Posterior cingulate gyrus (tissue), 11 donors: Measurements from ENCODE around the gene KCNMB4.

ENCODE experiments used
- DNase-seq, 10 donors: peaks; one replicate each; pipeline versions ENCODE4 v3.0.0 to v3.0.0-alpha.2; 2020 to 2021; ENCODE audit warnings: mixed read lengths in 3 of 10
- intact Hi-C: fragments of 100-400 bp; cut with DNase I; formaldehyde crosslinking; loops from one replicate; pipeline ENCODE4 v1.15.1; 2023

Gene KCNMB4, protein sequence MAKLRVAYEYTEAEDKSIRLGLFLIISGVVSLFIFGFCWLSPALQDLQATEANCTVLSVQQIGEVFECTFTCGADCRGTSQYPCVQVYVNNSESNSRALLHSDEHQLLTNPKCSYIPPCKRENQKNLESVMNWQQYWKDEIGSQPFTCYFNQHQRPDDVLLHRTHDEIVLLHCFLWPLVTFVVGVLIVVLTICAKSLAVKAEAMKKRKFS

GRCh38 chr12:70365648-70366518 lies at the start of gene KCNMB4:
Gene KCNMB4 (plus strand): TSS chr12:70366290. CDS start chr12:70366735, 445 bp downstream.
- DNase-seq = peak; percentile 32 to 98 (median 78)
- intact Hi-C loops = loop anchor here (2.0 to 5.0 kb wide), 3 partner anchors 124 to 211 kb away; partner anchors contain the start of gene CNOT2

GRCh38 chr12:70317781-70318180 lies 48.3 kb upstream of the KCNMB4 start:
- intact Hi-C loops = no loop called here
- DNase-seq = no peak

DNA sequence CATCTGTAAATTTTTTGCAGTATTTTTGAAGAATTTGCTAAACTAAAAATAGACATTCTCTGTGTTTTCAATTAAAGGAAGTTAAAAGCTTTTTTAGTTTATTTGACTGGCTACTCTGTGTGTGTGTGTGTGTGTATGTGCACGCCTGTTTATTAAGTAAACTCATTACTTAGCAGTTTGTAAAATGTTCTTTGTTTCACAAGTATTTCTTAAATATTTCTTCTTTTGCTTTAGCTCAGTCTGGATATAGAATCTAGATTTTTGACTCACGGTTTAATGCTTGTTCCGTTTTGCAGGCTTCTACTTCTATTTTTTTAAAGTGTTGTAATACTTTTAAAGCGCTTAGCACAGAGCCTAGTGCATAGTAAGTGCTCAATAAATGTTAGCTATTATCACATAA lies 46.5 kb upstream of the KCNMB4 start:
- intact Hi-C loops = no loop called here
- DNase-seq = no peak

DNA sequence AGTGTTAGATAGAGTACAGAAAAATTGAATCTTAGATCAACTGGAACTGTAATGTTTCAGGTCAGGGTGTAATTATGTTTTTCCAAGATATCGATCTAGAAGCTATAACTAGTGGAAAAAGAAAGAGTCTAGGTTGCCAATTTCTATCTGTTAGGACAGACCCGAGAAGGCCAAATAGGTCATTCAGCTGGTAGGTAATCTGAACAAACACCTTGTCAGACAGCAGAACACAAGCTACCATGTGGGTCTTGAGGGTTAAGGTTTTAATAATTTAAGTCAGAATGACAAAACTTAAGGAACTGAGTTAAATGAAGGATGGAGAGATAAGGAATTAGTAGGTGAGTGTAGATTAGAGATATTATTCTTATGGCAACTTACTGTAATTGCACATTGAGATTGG lies 44.9 kb upstream of the KCNMB4 start:
- no peak for DNase-seq
- intact Hi-C loops = no loop called here

DNA sequence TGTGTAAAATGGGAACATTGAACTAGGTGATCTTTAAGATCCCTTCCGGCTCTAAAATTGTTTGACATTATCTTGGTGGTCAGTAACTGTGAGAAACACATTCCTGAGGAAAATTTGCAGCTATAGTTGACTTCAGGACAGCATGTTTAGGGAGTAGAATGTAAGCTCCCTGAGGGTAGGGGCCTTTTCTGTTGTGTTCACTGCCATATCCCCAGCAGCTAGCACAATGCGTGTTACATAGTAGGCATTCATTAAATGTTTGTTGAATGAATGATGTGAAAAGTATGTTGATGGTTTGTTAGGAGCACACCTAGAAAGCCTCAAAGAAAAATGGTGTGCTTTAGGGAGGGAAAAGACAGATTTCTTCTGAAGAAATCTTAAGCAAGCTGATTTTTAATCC lies 38.5 kb upstream of the KCNMB4 start:
- no peak for DNase-seq
- intact Hi-C loops = no loop called here

DNA sequence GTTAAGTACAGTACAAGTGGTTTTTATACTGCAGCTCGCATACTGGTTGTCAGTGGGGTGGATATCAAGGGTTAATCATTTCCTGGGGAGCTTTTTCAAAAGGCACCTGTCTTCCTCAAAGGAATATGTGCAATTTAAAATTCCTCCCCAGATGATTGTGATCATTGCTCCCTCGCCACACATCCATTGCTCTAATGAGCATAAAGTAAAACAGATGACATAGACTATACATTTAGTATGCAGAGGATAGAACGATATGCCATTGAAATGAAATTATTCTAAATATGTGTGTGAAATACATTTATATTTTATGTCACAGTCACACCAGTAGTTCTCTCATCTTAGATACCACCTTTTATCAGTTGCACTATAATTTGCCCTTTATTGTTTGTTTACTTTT lies 36.4 kb upstream of the KCNMB4 start:
- no peak for DNase-seq
- intact Hi-C loops = no loop called here

DNA sequence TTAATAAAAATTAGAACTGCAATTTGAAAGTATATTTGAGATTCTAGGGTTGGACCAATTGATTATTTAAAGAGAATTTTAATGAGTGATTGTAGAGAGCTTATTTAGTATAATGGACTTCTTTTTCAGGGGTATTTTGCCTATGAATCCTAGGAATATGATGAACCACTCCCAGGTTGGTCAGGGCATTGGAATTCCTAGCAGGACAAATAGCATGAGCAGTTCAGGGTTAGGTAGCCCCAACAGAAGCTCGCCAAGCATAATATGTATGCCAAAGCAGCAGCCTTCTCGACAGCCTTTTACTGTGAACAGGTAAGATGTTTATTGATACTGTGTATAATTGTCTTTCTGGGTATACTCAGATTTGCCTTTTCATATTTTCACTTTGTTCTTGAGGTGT lies 35.9 kb upstream of the KCNMB4 start:
- intact Hi-C loops = no loop called here
- DNase-seq = no peak

DNA sequence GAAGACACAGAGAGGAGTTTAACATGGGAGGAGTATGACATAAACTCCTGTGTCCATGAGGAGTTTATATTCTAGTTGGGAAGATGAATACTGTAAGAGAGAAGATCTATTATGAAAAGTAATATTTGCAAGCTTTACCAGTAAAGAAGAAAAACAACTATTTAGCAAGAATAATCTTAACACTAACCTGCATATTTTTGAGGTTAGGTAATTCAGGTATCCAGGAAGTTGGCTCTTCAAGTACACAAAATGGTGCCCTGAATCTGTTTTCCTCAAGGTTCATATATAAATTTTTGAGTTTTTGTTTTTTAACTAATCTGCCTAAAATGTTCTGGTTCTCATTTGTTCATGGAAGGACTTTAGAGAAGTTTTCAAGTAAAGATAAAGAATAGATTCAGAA lies 33.9 kb upstream of the KCNMB4 start:
- intact Hi-C loops = no loop called here
- no peak for DNase-seq

DNA sequence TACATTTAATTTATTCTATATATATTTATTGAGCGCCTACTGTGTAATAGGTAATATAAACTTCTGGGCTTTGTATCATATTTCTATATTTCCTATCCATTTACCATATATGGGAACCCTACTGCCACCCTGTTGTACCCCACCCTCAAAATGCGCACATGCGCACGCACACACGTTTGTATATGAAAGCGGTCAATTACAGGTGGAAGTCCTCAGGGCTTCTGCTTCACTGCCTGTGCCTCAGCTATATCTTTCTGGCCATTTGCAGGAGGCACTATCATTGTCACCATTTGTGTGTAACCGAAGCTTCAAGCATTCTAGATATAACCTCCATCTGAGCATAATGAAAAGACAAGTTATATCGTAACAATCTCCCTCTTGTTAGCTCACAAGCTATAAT lies 31.3 kb upstream of the KCNMB4 start:
- DNase-seq = peak in 1 of 10 donors; percentile 50
- intact Hi-C loops = no loop called here

GRCh38 chr12:70338531-70338930 lies 27.6 kb upstream of the KCNMB4 start:
- intact Hi-C loops = no loop called here
- no peak for DNase-seq

GRCh38 chr12:70351076-70351475 lies 15.0 kb upstream of the KCNMB4 start:
- no peak for DNase-seq
- intact Hi-C loops = no loop called here

DNA sequence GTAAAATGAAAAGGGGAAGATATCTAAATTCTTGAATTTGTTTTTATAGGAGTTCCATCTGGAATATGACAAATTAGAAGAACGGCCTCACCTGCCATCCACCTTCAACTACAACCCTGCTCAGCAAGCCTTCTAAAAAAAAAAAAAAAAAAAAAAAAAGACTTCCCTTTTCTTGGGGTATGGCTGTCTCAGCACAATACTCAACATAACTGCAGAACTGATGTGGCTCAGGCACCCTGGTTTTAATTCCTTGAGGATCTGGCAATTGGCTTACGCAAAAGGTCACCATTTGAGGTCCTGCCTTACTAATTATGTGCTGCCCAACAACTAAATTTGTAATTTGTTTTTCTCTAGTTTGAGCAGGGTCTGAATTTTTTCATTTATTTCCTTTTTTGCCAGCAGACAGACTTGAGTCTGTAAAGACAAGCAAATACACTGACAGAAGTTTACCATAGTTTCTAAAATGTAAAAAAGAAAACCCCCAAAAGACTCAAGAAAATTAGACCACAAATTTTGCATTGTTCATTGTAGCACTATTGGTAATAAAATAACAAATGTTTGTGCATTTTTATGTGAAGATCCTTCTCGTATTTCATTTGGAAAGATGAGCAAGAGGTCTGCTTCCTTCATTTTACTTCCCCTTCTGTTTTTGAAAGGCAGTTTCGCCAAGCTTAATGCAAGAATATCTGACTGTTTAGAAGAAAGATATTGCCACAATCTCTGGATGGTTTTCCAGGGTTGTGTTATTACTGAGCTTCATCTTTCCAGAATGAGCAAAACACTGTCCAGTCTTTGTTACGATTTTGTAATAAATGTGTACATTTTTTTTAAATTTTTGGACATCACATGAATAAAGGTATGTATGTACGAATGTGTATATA lies 12.1 kb upstream of the KCNMB4 start:
- intact Hi-C loops = no loop called here
- no peak for DNase-seq

- intact Hi-C loops = no loop called here
- DNase-seq = no peak
Measured at GRCh38 chr12:70354787-70355186, 11.3 kb upstream of the KCNMB4 start.

- DNase-seq = no peak
- intact Hi-C loops = no loop called here
Measured at GRCh38 chr12:70355972-70356371, 10.1 kb upstream of the KCNMB4 start.

DNA sequence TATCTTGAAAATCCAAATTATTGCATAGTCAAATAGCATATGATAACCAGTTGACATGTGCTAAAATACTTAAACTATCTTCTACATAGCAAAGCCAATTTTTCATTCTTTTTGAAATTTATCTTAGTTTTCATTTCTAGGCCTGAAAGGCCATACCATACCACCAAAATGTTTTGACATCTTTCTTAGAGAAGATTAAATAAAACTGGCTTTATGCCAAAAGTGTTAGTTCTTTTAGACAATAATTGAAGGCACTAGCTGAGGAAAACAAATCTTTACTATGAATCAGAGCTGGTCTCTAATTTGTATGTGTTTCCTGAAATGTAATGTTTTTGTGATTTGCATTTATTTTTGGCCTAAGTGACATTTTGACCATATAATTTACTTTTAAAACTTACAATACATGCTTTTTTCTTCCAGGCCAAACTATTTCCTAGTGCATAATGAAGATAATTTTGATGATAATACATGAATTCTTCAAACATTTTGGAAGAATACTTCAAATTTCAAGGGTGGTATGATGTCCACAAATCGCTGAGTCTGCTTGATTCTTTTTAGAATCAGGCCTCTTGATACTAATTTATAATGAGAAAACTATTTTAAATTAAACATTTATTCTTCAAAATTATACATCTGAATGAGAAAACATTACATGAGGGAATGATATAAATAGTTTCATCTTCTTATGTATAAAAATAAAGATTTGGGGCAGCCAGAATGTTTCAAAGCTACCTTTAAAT lies 6.5 kb upstream of the KCNMB4 start:
- intact Hi-C loops = no loop called here
- no peak for DNase-seq

DNA sequence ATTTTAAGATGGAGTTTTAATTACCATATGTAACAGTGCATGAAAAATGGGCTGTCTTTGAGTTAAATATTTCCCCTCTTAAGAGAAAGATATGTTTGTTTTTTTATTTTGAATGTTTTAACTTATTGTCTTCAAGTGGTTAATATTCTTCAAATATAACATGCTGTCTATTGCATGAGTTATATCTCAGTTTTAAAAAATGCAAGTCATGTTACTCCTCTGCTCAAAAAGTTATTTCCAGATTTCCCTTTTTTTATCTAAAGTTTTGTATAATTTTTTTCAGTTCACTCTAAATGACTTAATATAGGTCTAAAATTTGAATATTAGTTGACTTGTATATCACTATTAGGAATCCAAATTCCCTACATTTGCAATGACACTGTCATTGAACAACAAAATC lies 5.9 kb upstream of the KCNMB4 start:
- intact Hi-C loops = no loop called here
- DNase-seq = no peak

GRCh38 chr12:70364695-70365397 lies 1.2 kb upstream of the KCNMB4 start:
- no peak for DNase-seq
- intact Hi-C loops = loop anchor here (5.0 kb wide), 1 partner anchor 123 kb away; the partner anchor contains the start of gene CNOT2

DNA sequence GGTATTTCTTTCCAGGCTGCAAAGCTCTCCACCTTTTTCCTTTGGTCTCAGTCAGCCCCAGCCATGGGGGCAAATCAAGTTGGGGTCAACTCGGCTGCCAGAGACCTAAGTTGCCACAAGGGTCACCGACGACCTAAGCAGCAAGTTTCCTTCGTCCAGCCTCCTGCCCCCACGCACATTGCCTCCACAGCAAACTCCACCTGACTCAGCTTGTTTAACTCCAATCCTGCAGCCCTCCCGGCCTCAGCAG lies 767 bp upstream of the KCNMB4 start:
- DNase-seq = peak in 2 of 10 donors; percentile 23 to 71
- intact Hi-C loops = loop anchor here (5.0 kb wide), 1 partner anchor 123 kb away; the partner anchor contains the start of gene CNOT2

DNA sequence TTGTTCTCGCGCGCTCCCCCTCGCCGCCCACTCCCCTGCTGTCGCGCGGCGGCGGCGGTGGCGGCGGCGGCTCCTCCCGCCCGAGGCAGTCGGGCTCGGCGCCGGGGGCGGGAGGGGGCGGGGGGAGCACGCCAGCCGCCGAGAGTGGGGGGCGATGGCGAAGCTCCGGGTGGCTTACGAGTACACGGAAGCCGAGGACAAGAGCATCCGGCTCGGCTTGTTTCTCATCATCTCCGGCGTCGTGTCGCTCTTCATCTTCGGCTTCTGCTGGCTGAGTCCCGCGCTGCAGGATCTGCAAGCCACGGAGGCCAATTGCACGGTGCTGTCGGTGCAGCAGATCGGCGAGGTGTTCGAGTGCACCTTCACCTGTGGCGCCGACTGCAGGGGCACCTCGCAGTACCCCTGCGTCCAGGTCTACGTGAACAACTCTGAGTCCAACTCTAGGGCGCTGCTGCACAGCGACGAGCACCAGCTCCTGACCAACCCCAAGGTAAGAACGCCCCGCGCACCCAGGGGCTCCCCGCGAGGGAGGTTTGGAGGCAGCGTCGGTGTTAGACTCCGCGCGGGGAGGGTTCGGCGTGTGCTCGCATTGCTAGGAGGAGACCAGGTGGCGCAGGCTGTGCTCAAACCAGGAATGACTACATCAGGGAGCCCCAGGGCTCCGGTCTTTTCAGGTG lies 629 bp downstream of the KCNMB4 start:
- intact Hi-C loops = loop anchor here (2.0 to 5.0 kb wide), 3 partner anchors 124 to 210 kb away; partner anchors contain the start of gene CNOT2
- DNase-seq = peak; percentile 28 to 92 (median 53)
